ENCODE results near the gene CBR3.
"Not testable (repeated sequence)": the region's sequence is repeated elsewhere in the genome, so short reads cannot be mapped to it uniquely, and the experiment has no call there.

Gene CBR3

GRCh38 chr21:36120304-36120888, 14.5 kb upstream of the CBR3 start:
- no peak for DNase-seq

GRCh38 chr21:36122977-36123376, 11.9 kb upstream of the CBR3 start:
- no peak for DNase-seq

DNA sequence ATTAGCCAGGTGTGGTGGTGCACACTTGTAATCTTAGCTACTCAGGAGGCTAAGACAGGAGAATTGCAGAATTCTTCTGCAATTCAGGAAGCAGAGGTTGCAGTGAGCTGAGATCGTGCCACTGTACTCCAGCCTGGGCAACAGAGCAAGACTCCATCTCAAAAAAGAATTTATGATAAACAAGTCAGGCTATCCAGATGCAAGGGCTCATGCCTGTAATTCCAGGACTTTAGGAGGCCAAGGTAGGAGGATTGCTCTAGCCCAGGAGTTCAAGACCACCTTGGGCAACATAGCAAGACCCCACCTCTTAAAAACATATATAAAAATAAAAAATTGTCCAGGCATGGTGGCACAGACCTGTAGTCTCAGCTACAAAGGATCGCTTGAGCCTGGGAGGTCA, 10.5 kb upstream of the CBR3 start:
- no peak for DNase-seq

DNA sequence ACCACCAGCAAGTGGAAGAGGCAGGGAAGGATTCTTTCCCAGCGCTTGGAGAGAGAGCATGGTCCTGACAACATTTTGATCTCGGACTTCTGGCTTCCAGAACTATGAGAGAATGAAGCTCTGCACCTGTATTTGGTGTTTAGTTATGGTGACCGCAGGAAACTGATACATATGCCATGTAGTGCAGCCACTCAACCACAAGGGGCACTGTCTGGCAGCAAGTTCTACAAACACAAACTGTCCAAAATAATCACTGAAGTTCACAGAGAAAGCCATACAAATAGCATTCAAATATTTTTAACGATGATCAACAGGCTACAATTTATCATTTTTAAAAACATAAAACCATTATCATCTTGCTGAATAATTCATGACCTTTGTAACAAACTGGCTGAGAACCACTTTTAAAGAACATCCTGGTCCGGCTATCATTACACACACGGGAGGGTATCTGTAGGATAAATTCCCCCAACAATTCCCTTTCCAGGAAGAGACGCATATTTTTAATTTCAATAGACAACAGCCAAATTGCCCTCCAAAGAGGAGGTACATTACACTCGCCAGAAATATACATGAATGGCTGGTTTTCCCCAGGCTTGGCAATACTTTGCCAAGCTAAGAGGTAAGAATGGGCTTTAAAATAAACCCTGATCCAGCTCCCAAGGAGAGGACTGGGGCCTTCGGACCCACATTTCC, 9.2 kb upstream of the CBR3 start:
- DNase-seq = no peak

GRCh38 chr21:36126208-36126565, 8.7 kb upstream of the CBR3 start:
- DNase-seq = no peak

DNA sequence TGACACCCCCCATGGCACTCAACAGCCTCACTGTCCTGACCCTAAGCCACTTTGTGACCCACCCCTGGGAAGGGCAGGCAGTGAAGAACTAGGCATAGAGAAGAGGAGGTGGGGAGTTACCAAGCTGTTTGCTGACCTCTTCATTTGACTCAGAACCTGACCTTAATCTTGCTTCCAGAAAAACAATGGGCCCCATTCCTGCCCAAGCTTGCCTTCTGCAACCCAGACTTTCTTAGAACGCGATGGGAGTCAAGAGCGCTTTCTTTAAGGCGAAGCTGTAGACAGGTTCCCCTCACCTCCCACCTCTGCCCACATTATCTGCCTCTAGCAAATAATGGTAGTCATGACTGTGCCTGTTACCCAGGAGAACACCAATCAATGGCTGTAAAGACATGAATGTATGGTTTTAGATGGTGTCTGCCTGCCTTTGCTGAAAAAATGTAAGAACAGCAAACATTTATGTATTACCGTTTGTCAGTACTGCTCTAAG, 8.2 kb upstream of the CBR3 start:
- no peak for DNase-seq

DNA sequence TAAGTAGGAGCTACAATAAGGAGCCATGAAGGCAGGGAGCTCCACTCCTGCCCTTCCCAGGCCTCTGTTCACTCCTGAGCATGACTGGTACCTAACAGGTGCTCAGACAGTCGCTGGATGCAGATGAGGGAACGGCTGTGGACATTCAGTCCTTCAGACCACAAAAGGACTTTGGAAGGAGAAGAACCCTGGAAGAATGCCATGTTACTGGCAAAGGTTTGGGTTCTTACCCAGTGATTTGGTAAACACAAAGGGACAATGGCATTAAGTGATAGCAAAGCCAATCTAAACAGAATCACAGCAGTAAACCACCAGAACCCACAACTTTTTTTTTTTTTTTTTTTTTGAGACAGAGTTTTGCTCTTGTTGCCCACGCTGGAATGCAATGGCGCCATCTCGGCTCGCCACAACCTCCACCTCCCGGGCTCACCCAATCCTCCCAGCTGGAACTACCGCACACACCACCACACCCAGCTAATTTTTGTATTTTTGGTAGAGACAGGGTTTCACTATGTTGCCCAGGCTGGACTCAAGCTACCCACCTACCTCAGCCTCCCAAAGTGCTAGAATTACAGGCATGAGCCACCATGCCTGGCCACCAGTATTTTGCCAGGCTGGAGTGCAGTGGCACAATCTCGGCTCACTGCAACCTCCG, 7.5 kb upstream of the CBR3 start:
- no peak for DNase-seq

DNA sequence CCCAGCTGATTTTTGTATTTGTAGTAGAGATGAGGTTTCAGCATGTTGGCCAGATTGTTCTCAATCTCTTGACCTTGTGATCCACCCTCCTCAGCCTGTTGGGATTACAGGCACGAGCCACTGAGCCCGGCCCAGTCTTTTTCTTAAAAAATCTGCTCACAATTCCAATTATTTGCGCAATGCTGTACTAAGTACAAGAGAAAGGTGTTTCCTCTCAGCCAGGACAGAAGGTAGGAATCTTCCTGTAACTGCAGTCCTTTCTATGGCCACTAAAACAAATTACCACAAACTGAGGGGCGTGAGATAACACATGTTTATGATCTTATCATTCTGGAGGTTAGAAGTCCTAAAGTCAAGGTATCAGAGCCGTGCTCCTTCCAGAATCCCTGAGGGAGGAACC, 6.9 kb upstream of the CBR3 start:
- no peak for DNase-seq

DNA sequence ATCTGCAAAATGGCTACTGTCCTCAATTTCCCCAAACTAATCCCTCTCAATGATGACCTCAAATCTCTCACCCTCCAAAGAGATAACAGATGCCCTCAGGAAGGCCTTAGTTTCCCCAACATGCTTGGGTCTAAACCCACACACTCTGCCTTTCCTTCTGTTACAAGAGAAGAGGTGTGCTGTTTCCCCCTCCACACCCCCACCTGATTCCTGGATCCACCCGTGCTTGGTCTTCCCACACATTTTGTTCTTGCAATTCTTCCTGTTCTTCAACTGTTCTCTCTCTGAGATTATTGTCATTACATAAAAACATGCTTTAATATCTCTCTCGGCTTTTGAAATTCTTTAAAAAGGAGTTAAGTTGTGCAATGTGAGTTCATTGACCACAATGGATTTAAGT, 5.7 kb upstream of the CBR3 start:
- DNase-seq = no peak

GRCh38 chr21:36130414-36130762, 4.5 kb upstream of the CBR3 start:
- not testable (repeated sequence) for DNase-seq

DNA sequence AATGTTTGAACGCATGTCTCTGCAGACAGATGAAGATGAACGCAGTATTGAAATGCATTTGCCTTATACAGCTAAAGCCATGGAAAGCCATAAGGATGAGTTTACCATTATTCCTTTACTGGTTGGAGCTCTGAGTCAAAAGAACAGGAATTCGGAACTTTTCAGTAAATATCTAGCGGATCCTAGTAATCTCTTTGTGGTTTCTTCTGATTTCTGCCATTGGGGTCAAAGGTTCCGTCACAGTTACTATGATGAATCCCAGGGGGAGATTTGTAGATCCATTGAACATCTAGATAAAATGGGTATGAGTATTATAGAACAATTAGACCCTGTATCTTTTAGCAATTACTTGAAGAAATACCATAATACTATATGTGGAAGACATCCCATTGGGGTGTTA, 4.0 kb upstream of the CBR3 start:
- DNase-seq = not testable (repeated sequence)

GRCh38 chr21:36132696-36133095, 2.2 kb upstream of the CBR3 start:
- DNase-seq = no peak

- no peak for DNase-seq
These were observed 668 bp downstream of the CBR3 start for GRCh38 chr21:36135391-36136102.

DNA sequence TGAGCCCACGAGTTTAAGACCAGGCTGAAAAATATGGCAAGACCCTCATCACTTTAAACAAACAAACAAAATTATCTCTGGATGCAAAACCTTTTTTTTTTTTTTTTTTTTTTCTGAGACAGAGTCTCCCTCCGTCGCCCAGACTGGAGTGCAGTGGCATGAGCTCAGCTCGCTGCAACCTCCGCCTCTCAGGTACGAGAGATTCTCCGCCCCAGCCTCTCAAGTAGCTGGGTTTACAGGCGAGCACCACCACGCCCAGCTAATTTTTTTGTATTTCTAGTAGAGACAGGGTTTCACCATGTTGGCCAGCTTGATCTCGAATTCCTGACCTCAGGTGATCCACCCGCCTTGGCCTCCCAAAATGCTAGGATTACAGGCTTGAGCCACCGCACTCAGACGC, 4.9 kb downstream of the CBR3 start:
- DNase-seq = not testable (repeated sequence)

GRCh38 chr21:36141513-36141925, 6.6 kb downstream of the CBR3 start:
- DNase-seq = peak; percentile 71

GRCh38 chr21:36144233-36144632, 9.4 kb downstream of the CBR3 start:
- DNase-seq = not testable (repeated sequence)

GRCh38 chr21:36145259-36145658, 10.4 kb downstream of the CBR3 start:
- no peak for DNase-seq

GRCh38 chr21:36147911-36148310, 13.0 kb downstream of the CBR3 start:
- no peak for DNase-seq

DNA sequence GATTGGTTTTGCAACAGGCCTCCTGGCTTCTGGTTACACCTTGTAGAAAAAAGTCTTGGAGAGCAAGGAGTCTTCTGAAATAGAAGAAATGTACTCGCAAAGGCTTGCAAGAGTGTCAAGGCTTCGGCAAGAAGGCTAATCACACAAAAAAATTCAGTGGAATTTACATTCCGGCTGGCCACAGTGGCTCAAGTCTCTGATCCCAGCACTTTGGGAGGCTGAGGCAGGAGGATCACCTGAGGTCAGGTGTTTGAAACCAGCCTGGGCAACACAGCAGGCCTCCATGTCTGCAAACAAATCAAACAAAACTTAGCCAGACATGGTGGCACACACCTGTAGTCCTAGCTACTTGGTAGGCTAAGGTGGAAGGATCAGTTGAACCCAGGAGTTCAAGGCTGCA, 14.0 kb downstream of the CBR3 start:
- DNase-seq = no peak

DNA sequence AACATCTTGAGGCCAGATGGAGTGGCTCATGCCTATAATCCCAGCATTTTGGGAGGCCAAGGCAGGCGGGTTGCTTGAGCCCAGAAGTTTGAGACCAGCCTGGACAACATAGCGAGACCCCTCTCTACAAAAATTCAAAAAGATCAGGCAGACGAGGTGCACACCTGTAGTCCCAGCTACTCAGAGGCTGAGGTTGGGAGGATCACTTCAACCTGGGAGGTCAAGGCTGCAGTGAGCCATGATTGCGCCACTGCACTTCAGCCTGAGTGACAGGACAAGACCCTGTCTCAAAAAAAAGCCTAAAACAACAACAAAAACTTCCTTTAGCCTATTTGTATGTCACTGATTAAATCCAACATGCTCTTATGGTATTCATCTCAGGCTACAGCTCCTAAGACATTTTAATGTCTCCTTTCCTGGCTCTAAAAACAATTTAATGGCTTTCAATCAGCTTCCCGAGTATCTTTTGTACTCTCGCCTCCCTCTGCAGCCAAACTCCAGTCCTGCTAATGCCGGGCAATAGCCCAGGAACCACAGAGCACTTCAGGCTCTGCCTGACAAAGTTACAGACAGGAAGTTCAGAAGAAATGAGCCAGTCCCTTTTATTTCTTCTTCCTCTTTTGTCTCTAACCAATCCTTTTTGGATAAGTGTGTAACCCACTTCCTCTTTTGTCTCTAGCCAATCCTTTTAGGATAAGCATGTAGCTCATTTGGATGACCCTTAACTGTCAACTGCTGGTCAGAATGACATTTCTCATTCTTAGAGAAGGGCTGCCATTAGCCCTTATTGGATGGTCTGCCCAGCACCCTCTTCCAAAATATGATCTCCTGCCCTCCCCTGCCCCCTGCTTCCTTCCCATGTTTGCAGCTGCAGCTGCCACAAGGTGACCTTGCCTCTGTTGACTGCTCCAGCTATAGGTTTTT, 15.2 kb downstream of the CBR3 start:
- peak; percentile 100 for DNase-seq

GRCh38 chr21:36155603-36156338, 20.9 kb downstream of the CBR3 start:
- no peak for DNase-seq

DNA sequence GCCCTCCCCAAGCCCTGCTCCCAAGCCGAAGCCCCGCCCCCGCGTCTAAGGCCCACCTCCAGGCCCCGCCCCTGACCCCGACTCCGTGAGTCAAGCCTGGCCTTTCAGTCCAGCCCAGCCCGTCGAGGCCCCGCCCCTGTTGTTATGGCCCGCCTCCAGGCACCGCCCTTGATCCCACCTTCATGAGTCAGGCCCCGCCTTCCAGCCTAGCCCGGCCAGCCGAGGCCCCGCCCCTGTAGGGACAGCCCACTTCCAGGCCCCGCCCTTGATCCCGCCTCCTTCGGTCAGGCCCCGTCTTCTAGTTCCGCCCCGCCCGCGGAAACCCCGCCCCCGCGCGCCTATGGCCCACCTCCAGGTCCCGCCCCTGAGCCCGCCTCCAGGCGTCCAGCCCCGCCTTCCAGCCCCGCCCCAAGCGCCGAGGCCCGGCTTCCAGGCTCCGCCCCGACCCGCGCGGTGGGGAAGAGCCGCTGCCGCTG, 21.5 kb downstream of the CBR3 start:
- peak; percentile 94 for DNase-seq

Measured in GF-D8 (cell line).